22Rv1 (cell line): ENCODE measurements around the gene NIT2.
"Not testable (repeated sequence)": the region's sequence is repeated elsewhere in the genome, so short reads cannot be mapped to it uniquely, and the experiment has no call there.

Source experiments
- H3K27ac ChIP-seq: fragments of 450-650 bp; 2 replicates; pipeline ENCODE4 v1.5.1; 2017
- ZFX ChIP-seq: fragments of 450-650 bp; IDR thresholded peaks from 2 replicates; pipeline ENCODE4 v1.6.1; 2017; ENCODE audit warnings: antibody characterized with exemption, borderline replicate concordance
- TF ChIP-seq, protein P1 (sequence below): fragments of 450-650 bp; IDR thresholded peaks from 2 replicates; pipeline ENCODE4 v1.5.1; 2017; ENCODE audit warnings: mild to moderate bottlenecking

NIT2 gene

DNA sequence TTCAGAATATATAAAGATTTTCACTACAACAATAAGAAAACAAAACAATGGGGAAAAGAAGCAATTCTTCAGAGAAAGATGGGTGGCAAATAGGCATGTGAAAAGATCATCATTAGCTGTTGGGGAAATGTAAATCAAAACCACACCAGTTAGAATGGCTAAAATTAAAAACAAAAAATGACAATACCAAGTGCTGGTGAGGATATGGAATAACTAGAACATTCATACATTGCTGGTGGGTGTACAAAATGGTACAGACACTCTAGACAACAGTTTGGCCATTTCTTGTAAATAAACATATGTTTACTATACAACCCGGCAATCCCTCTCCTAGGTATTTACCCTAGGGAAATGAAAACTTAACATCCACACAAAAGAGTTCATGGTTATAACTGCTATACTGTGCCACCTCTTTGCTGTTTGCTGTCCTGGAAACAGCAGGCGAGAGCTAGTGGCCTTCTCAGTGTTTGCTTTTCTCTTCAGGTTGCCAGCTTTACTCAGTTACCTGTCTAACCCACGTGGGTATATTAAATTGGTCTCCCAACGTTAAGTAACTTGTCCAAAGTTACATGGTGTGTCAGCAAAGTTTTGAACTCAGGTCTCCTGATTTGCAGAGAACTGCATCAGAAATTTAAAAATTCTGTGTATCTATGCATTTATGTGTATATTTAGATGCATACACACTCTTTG lies 4.6 kb upstream of the NIT2 start:
- no peak overlapping the region; the same call in 1 of the 2 replicates for H3K27ac ChIP-seq
- TF ChIP-seq, protein P1, sequence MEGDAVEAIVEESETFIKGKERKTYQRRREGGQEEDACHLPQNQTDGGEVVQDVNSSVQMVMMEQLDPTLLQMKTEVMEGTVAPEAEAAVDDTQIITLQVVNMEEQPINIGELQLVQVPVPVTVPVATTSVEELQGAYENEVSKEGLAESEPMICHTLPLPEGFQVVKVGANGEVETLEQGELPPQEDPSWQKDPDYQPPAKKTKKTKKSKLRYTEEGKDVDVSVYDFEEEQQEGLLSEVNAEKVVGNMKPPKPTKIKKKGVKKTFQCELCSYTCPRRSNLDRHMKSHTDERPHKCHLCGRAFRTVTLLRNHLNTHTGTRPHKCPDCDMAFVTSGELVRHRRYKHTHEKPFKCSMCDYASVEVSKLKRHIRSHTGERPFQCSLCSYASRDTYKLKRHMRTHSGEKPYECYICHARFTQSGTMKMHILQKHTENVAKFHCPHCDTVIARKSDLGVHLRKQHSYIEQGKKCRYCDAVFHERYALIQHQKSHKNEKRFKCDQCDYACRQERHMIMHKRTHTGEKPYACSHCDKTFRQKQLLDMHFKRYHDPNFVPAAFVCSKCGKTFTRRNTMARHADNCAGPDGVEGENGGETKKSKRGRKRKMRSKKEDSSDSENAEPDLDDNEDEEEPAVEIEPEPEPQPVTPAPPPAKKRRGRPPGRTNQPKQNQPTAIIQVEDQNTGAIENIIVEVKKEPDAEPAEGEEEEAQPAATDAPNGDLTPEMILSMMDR = no peak
- no peak for TF ChIP-seq ZFX

DNA sequence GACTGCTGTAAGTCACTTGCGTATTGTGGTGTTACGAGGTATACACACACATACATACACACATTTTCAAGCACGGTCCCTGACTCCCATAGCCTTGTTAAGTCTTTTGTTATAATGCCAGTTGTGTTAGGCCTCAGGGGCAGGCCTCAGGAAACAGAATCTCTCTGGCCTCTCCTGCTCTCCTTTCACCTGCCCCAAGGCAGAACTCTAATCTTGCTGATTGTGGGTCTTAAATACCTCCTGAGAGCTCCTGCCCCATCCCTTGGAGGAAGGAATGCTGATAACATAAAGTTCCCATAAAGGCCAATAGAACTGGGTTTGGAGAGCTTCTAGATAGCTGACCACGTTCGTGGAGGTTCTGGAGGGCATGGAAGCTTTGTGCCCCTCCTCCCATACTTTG lies 3.9 kb upstream of the NIT2 start:
- TF ChIP-seq, protein P1 = no peak
- TF ChIP-seq ZFX = no peak
- H3K27ac ChIP-seq = no peak overlapping the region

DNA sequence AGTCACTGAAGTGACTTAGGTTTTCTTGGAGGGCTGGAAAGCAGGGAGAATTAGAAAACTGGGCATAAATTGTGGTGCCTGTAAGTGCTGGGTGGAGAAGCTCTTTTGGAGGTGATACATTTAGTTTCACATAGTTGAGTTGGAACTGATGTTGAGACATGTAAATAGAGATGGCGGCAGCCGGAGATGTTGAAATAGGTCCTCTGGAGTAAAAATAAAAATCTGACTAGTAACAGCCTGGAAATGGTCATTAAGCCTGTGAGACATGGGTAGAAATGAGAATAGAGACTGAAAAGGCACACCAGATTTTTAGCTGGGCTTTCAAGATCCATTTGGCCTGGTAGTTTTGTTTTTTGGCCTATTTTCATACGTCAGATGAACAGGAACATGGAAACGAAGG lies 2.9 kb upstream of the NIT2 start:
- no peak for TF ChIP-seq ZFX
- TF ChIP-seq, protein P1 = no peak

DNA sequence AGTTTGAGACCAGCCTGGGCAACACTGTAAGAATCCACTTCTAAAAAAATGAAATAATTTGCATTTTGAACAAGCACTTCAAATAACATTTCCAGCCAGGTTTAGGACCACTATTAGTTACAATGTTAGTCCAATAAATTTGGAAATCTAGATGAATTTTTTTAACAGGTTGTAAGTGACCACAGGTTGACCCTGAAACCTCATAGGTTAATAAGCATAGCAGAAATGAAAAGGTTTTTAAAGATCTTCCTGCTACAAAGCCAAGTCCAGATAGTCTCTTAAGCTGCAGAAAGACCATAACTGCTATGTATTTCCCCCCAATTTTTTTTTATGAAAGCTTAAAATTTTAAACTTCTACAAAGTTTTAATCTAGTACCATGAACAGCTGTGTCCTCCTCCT lies 1.5 kb upstream of the NIT2 start:
- H3K27ac ChIP-seq = no peak overlapping the region

More for the DNA sequence above, 2.9 kb upstream of the NIT2 start:
- no peak overlapping the region for H3K27ac ChIP-seq

DNA sequence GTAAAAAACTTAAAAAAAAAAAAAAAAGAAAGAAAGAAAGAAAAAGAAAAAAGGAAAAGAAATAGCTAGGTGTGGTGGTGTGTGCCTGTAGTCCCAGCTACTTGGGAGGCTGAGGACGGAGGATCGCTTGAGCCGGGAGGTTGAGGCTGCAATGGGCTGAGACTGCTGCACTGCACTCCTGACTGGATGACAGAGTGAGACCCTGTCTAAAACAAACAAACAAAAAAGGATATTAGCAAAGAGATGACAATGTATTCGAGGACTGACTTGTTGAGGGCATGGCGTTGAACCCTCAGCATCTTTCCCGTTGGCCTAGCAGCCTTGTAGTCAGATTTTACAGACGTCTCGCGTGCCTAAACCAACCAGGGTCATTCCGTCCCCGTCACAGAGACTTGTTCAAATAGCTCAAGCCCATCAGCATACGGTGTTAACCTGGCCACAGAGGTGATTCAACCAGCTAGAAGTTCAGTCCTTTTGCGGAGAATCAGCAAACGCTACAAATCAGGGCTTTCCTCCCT lies 528 bp upstream of the NIT2 start:
- TF ChIP-seq ZFX = no peak
- TF ChIP-seq, protein P1 = no peak
- peak overlapping the region; percentile 79 for H3K27ac ChIP-seq

More for the DNA sequence above, 1.5 kb upstream of the NIT2 start:
- TF ChIP-seq, protein P1 = no peak
- TF ChIP-seq ZFX = no peak

DNA sequence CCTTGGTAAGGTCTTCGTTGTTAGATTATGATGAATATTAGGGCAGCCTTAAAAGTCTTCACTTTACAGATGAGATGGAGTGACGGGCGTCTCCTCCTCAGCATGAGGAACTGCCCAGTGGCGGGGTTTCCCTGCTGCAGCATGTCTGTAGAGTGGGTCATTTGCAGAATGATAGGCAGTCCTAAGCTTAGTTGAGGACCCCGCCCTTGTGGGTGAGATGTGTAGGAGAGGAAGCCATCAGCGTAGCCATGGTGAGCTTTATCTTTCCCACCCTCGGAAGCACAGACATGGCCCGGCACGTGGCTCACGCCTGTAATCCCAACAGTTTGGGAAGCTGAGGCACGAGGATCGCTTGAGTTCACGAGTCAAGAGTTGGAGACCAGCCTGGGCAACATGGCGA lies 877 bp downstream of the NIT2 start:
- TF ChIP-seq, protein P1 = no peak
- TF ChIP-seq ZFX = no peak
- H3K27ac ChIP-seq = peak overlapping the region; percentile 79

DNA sequence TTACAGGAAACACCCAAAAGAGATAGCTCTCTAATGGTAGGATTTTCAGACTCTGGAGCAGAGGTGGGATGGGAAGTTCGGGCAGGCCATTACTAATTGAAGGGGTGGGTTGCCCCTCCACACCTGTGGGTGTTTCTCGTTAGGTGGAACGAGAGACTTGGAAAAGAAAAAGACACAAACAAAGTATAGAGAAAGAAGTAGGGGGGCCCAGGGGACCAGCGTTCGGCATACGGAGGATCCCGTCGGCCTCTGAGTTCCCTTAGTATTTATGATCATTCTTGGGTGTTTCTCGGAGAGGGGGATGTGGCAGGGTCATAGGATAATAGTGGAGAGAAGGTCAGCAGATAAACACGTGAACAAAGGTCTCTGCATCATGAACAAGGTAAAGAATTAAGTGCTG lies 1.7 kb downstream of the NIT2 start:
- not testable (repeated sequence) for H3K27ac ChIP-seq
